GM18502 (cell line): ENCODE data around the gene PATZ1.
"Not testable (repeated sequence)": the region's sequence is repeated elsewhere in the genome, so short reads cannot be mapped to it uniquely, and the experiment has no call there.

ENCODE experiments used
- ATAC-seq: cut with Tn5 transposase; IDR thresholded peaks from one replicate; pipeline ENCODE4 v1.9.1; 2021; ENCODE audit warnings: mild to moderate bottlenecking; ENCODE audit not compliant: unreplicated experiment, poor library complexity

PATZ1 gene

GRCh38 chr22:31346255-31346732 lies at the start of gene PATZ1:
Gene PATZ1 (minus strand): TSS chr22:31346346. CDS start chr22:31345602, 744 bp downstream.
- peak; percentile 35 for ATAC-seq

GRCh38 chr22:31394326-31394725 lies 48.2 kb upstream of the PATZ1 start:
- ATAC-seq = no peak

GRCh38 chr22:31393893-31394292 lies 47.7 kb upstream of the PATZ1 start:
- ATAC-seq = no peak

GRCh38 chr22:31378651-31379050 lies 32.5 kb upstream of the PATZ1 start:
- not testable (repeated sequence) for ATAC-seq

GRCh38 chr22:31378123-31378522 lies 32.0 kb upstream of the PATZ1 start:
- ATAC-seq = no peak

GRCh38 chr22:31377612-31378011 lies 31.5 kb upstream of the PATZ1 start:
- ATAC-seq = no peak

GRCh38 chr22:31367426-31367825 lies 21.3 kb upstream of the PATZ1 start:
- ATAC-seq = no peak

- ATAC-seq = no peak
Observed at GRCh38 chr22:31363885-31364465, 17.8 kb upstream of the PATZ1 start.

GRCh38 chr22:31361743-31362142 lies 15.6 kb upstream of the PATZ1 start:
- no peak for ATAC-seq

GRCh38 chr22:31360029-31360428 lies 13.9 kb upstream of the PATZ1 start:
- ATAC-seq = no peak

- no peak for ATAC-seq
Observed at GRCh38 chr22:31354515-31354914, 8.4 kb upstream of the PATZ1 start.

- no peak for ATAC-seq
Observed at GRCh38 chr22:31350410-31350863, 4.3 kb upstream of the PATZ1 start.

GRCh38 chr22:31349960-31350359 lies 3.8 kb upstream of the PATZ1 start:
- no peak for ATAC-seq

- ATAC-seq = no peak
Observed at GRCh38 chr22:31348766-31349165, 2.6 kb upstream of the PATZ1 start.

- not testable (repeated sequence) for ATAC-seq
Observed at GRCh38 chr22:31348009-31348337, 1.8 kb upstream of the PATZ1 start.

GRCh38 chr22:31347251-31348008 lies 1.3 kb upstream of the PATZ1 start:
- ATAC-seq = no peak

- no peak for ATAC-seq
Observed at GRCh38 chr22:31346733-31347250, 646 bp upstream of the PATZ1 start.

- peak; percentile 53 for ATAC-seq
Observed at GRCh38 chr22:31345331-31346254, 553 bp downstream of the PATZ1 start.

GRCh38 chr22:31344578-31345330 lies 1.4 kb downstream of the PATZ1 start:
- ATAC-seq = no peak

- no peak for ATAC-seq
Observed at GRCh38 chr22:31344256-31344577, 1.9 kb downstream of the PATZ1 start.
